ENCODE data around the gene TXN.

TXN gene

GRCh38 chr9:110206389-110206788 lies 49.9 kb downstream of the TXN start:
- no peak for TF ChIP-seq CTCF (IDR thresholded peaks at IDR 0.05)

DNA sequence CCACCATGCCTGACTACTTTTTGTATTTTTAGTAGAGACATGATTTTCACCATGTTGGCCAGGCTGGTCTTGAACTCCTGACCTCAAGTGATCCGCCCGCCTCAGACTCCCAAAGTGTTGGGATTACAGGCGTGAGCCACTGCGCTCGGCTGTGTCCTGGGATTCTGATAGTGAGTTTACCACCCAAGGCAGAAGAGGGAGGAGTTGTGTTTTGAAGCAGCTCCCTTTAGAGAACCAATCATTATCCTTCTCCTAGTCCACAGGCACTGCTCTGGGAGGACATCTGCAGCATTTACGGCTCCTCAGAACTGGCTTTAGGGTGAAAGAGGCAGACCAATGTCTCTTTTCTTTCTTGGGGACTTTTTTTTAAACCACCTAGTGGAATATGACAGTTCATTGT lies 54.1 kb downstream of the TXN start:
- TF ChIP-seq CTCF (IDR thresholded peaks at IDR 0.05), result no peak

DNA sequence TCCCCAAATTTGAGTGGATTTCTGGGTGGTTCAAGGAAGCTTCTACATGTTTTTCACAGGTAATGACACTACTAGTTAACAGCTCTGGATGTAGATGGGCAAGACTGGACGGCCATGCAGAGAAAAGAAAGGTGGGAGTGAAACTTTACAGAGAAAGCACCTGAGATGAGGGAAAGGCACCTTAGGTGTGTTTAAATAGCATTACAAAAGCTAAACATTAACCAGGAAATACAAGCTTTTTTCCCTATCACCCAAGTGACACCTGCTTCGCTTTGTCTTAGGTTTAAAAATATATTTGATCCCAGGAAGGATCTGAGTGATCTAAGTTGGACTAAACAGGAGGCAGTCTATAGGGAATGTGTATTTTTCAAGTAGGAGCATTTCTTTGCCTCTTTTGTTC lies 56.7 kb downstream of the TXN start:
- TF ChIP-seq CTCF (IDR thresholded peaks at IDR 0.05), result no peak

GRCh38 chr9:110198357-110198756 lies 58.0 kb downstream of the TXN start:
- no peak for TF ChIP-seq CTCF (IDR thresholded peaks at IDR 0.05)

- TF ChIP-seq CTCF (IDR thresholded peaks at IDR 0.05), result no peak
These were observed 58.7 kb downstream of the TXN start for GRCh38 chr9:110197330-110198187.

Measured in LNCAP (cell line).